Measurements from ENCODE around the gene CAMLG.

Gene CAMLG

DNA sequence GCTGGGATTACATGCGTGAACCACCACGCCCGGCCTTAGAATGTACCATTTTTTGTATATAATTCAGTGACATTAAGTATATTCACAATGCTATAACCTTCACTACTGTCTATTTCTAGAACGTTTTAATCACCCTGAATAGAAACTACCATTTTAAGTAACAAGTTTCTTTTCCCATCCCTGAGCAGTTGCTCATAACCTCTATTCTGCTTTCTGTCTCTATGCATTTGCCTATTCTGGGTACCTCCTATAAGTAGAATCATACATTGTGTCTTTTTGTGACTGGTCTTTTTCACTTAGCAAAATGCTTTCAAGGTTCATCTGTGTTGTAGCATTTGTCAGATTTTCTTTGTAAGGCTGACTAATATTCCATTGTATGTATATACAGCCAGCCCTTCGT is 60.1 kb downstream of the CAMLG start:
- TF ChIP-seq, protein P1, sequence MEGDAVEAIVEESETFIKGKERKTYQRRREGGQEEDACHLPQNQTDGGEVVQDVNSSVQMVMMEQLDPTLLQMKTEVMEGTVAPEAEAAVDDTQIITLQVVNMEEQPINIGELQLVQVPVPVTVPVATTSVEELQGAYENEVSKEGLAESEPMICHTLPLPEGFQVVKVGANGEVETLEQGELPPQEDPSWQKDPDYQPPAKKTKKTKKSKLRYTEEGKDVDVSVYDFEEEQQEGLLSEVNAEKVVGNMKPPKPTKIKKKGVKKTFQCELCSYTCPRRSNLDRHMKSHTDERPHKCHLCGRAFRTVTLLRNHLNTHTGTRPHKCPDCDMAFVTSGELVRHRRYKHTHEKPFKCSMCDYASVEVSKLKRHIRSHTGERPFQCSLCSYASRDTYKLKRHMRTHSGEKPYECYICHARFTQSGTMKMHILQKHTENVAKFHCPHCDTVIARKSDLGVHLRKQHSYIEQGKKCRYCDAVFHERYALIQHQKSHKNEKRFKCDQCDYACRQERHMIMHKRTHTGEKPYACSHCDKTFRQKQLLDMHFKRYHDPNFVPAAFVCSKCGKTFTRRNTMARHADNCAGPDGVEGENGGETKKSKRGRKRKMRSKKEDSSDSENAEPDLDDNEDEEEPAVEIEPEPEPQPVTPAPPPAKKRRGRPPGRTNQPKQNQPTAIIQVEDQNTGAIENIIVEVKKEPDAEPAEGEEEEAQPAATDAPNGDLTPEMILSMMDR (IDR thresholded peaks at IDR 0.05; ENCODE audit: low read depth, low read length), result no peak
- no peak for DNase-seq (ENCODE audit: extremely low read depth, low read depth)

All from AG09319 (cell line).